A549 (cell line): ENCODE results near the gene IFNA4.

Experiments used
- POLR2AphosphoS2 ChIP-seq: conservative IDR thresholded peaks from 2 replicates; pipeline ENCODE4 v1.6.1; 2012; ENCODE audit warnings: low read length, improper control_type of control experiment, inconsistent platforms
- SMC3 ChIP-seq: fragments of >200 bp; sonication (Bioruptor Twin); formaldehyde crosslinking; IDR thresholded peaks from 3 replicates; pipeline ENCODE4 v1.6.1; 2018; ENCODE audit warnings: inconsistent platforms
- TF ChIP-seq, protein P1 (sequence below): fragments of >200 bp; sonication (Bioruptor Twin); formaldehyde crosslinking; IDR thresholded peaks from 3 replicates; pipeline ENCODE4 v1.5.1; 2016

DNA sequence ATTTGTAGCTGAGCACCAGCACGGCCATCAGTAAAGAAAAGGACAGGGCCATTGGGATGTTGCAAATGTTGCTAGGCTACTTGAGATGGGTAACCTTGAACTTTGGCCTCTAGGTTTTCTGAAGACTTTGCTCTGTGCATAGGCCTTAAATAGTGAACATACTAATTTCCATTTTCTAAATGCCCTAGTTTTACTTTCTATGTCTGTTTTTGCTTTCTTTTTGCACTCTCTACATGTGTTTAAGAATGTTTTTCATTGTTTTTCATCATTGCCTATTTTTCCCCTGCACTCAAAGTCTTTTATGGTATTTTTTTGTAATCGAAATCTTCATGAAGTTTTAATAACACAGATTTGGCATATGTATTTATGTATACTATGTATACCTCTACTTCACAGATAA is 40.7 kb upstream of the IFNA4 start, which contains the start of gene IFNA17:
- TF ChIP-seq, protein P1, sequence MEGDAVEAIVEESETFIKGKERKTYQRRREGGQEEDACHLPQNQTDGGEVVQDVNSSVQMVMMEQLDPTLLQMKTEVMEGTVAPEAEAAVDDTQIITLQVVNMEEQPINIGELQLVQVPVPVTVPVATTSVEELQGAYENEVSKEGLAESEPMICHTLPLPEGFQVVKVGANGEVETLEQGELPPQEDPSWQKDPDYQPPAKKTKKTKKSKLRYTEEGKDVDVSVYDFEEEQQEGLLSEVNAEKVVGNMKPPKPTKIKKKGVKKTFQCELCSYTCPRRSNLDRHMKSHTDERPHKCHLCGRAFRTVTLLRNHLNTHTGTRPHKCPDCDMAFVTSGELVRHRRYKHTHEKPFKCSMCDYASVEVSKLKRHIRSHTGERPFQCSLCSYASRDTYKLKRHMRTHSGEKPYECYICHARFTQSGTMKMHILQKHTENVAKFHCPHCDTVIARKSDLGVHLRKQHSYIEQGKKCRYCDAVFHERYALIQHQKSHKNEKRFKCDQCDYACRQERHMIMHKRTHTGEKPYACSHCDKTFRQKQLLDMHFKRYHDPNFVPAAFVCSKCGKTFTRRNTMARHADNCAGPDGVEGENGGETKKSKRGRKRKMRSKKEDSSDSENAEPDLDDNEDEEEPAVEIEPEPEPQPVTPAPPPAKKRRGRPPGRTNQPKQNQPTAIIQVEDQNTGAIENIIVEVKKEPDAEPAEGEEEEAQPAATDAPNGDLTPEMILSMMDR, result no peak
- no peak for TF ChIP-seq SMC3
- TF ChIP-seq POLR2AphosphoS2, result no peak
